ENCODE data around the gene MRI1. TPM values are rescaled to one million over a fixed set of nuclear protein-coding genes. Genes with fewer than 3 reads are reported as not detected.

MRI1 gene
- total RNA-seq, 2 donors from 2014 or later: 19.6 to 29.6 TPM

DNA sequence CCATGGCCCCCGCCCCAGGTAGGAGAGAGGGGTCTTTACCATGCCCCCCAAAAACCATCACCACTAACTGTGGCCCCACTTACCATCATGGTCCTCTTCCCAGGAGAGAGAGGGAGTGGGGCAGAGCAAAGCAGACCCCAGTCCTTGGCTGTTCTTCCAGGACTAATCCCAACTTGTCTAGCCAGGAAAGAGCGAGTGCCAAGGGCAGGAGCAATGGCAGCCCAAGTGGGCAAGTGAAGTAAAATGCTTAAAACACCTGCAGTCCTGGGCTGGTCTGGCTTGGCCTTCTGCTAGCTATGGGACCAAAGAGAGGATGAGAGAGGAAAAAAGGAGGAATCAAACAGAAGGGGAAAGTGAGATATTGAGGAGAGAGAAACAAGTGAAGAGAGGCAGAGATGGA is 48.8 kb downstream of the MRI1 start:
- H3K27ac ChIP-seq (ENCODE audit: low read depth, low read length): no peak overlapping the region
- peak; percentile 22 for DNase-seq
- Mint-ChIP-seq H3K36me3 (ENCODE audit: low read depth) (peaks cover 61% of the 10 kb centered on the region), H3K4me3 (no peak overlapping the region), H3K27me3 (ENCODE audit: insufficient read depth) (no peaks in the 10 kb centered on the region), H3K9me3 (no peaks in the 10 kb centered on the region), H3K4me1 (no peaks in the 10 kb centered on the region), H3K27ac (no peak overlapping the region)
- H3K27me3 ChIP-seq (ENCODE audit: control insufficient read depth, insufficient read depth, low read length, poor library complexity, severe bottlenecking): no peaks in the 10 kb centered on the region
- no peaks in the 10 kb centered on the region for H3K4me1 ChIP-seq (ENCODE audit: control insufficient read depth, insufficient read depth, low read length)
- TF ChIP-seq, protein P1, sequence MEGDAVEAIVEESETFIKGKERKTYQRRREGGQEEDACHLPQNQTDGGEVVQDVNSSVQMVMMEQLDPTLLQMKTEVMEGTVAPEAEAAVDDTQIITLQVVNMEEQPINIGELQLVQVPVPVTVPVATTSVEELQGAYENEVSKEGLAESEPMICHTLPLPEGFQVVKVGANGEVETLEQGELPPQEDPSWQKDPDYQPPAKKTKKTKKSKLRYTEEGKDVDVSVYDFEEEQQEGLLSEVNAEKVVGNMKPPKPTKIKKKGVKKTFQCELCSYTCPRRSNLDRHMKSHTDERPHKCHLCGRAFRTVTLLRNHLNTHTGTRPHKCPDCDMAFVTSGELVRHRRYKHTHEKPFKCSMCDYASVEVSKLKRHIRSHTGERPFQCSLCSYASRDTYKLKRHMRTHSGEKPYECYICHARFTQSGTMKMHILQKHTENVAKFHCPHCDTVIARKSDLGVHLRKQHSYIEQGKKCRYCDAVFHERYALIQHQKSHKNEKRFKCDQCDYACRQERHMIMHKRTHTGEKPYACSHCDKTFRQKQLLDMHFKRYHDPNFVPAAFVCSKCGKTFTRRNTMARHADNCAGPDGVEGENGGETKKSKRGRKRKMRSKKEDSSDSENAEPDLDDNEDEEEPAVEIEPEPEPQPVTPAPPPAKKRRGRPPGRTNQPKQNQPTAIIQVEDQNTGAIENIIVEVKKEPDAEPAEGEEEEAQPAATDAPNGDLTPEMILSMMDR (conservative IDR thresholded peaks at IDR 0.05): no peak
- H3K9ac ChIP-seq (ENCODE audit: extremely low read depth, low read length, poor library complexity, severe bottlenecking): no peak overlapping the region
- H3K36me3 ChIP-seq (ENCODE audit: control insufficient read depth, insufficient read depth, low read length): peaks cover 32% of the 10 kb centered on the region
- 89 to 100% methylated on average over 1 to 2 of the region's 2 CpGs for WGBS, 2 experiments (ENCODE audit: insufficient coverage in 1 of 2, insufficient read length in 1 of 2)
- no peak overlapping the region for H3K4me3 ChIP-seq (ENCODE audit: low read length)
- no peaks in the 10 kb centered on the region for H3K9me3 ChIP-seq (ENCODE audit: control insufficient read depth, low read length)

DNA sequence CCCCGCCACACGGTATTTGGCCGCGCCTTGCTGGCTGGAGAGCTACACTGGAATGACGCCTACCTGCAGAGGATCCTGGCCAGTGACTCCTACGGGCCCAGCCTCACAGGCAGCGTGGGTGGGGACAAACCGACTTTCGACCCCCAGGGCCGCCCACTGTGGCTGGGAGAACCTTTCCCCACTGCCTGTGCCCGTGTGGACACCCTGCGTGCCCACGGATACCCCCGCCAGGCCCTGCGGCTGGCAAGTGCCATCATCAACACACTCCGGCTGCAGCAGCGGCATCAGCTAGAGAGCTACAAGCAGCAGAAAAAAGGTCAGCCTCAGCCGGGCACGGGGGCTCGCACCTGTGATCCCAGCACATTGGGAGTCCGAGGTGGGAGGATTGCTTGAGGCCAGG is 50.2 kb downstream of the MRI1 start:
- no peak overlapping the region for H3K4me3 Mint-ChIP-seq
- peaks cover 63% of the 10 kb centered on the region for H3K36me3 Mint-ChIP-seq (ENCODE audit: low read depth)
- TF ChIP-seq, protein P1 (conservative IDR thresholded peaks at IDR 0.05): no peak

DNA sequence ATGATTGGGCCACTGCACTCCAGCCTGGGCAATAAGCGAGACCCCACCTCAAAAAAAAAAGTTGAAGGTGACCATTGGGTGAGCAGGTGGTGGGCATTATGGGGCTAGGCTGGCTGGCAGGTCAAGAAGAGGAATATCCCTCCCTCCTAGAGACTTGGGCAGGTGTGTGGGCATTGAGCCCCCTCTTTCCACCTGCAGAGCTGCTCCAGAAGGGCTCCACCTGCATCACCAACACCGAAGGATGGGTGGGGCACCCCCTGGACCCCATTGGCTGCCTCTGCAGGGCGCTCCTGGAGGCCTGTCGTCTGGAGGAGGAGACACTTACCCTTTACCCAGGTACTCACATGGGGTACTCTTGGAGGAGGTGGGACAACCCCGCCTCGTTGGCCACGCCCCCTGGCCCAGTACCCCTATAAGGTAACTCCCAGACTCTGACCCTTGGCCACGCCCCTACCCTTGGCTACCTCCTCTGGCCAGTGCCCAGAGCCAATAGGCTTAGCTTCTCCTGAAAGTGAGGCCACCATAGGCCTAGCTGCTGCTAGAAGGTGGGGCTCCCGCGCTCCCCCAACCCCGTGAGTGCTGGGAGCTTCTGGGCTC is 52.8 kb downstream of the MRI1 start:
- Histone ChIP-seq H3K36me3 (ENCODE audit: control insufficient read depth, insufficient read depth, low read length) (peaks cover 32% of the 10 kb centered on the region), H3K9me3 (ENCODE audit: control insufficient read depth, low read length) (no peaks in the 10 kb centered on the region), H3K27ac (ENCODE audit: low read depth, low read length) (no peak overlapping the region), H3K9ac (ENCODE audit: extremely low read depth, low read length, poor library complexity, severe bottlenecking) (no peak overlapping the region), H3K4me1 (ENCODE audit: control insufficient read depth, insufficient read depth, low read length) (no peaks in the 10 kb centered on the region), H3K27me3 (ENCODE audit: control insufficient read depth, insufficient read depth, low read length, poor library complexity, severe bottlenecking) (no peaks in the 10 kb centered on the region), H3K4me3 (ENCODE audit: low read length) (no peak overlapping the region)
- TF ChIP-seq, protein P1 (conservative IDR thresholded peaks at IDR 0.05): no peak
- DNase-seq: peak; percentile 98
- 73 to 96% methylated on average over 7 to 11 of the region's 11 CpGs for WGBS, 2 experiments (ENCODE audit: insufficient coverage in 1 of 2, insufficient read length in 1 of 2)
- H3K36me3 Mint-ChIP-seq (ENCODE audit: low read depth): peaks cover 66% of the 10 kb centered on the region
- no peaks in the 10 kb centered on the region for H3K27me3 Mint-ChIP-seq (ENCODE audit: insufficient read depth)
- peak overlapping the region; percentile 58 for H3K27ac Mint-ChIP-seq
- H3K4me1 Mint-ChIP-seq: no peaks in the 10 kb centered on the region
- no peaks in the 10 kb centered on the region for H3K9me3 Mint-ChIP-seq
- H3K4me3 Mint-ChIP-seq: no peak overlapping the region

More for the DNA sequence above, 50.2 kb downstream of the MRI1 start:
- no peaks in the 10 kb centered on the region for H3K27me3 Mint-ChIP-seq (ENCODE audit: insufficient read depth)
- Histone ChIP-seq H3K4me3 (ENCODE audit: low read length) (no peak overlapping the region), H3K27ac (ENCODE audit: low read depth, low read length) (no peak overlapping the region), H3K9ac (ENCODE audit: extremely low read depth, low read length, poor library complexity, severe bottlenecking) (no peak overlapping the region), H3K9me3 (ENCODE audit: control insufficient read depth, low read length) (no peaks in the 10 kb centered on the region), H3K4me1 (ENCODE audit: control insufficient read depth, insufficient read depth, low read length) (no peaks in the 10 kb centered on the region), H3K27me3 (ENCODE audit: control insufficient read depth, insufficient read depth, low read length, poor library complexity, severe bottlenecking) (no peaks in the 10 kb centered on the region), H3K36me3 (ENCODE audit: control insufficient read depth, insufficient read depth, low read length) (peaks cover 25% of the 10 kb centered on the region)
- peak; percentile 39 for DNase-seq
- no peak overlapping the region for H3K27ac Mint-ChIP-seq
- H3K9me3 Mint-ChIP-seq: no peaks in the 10 kb centered on the region
- no peaks in the 10 kb centered on the region for H3K4me1 Mint-ChIP-seq
- 93 to 95% methylated on average over 21 of the region's 21 CpGs for WGBS, 2 experiments (ENCODE audit: insufficient coverage in 1 of 2, insufficient read length in 1 of 2)
